HEK293T (cell line): ENCODE measurements around the gene SYCE1L.

Source experiments
- BHLHE40 ChIP-seq: fragments of 450-650 bp; IDR thresholded peaks from 2 replicates; pipeline ENCODE4 v1.6.1; 2016; ENCODE audit warnings: mild to moderate bottlenecking, moderate library complexity, borderline replicate concordance
- FOXA1 ChIP-seq: fragments of 450-650 bp; IDR thresholded peaks from 2 replicates; pipeline ENCODE4 v1.6.1; 2016; ENCODE audit warnings: mild to moderate bottlenecking
- FOXK2 ChIP-seq: fragments of 450-650 bp; IDR thresholded peaks from 2 replicates; pipeline ENCODE4 v1.6.1; 2016; ENCODE audit warnings: mild to moderate bottlenecking
- FOXM1 ChIP-seq: fragments of 450-650 bp; IDR thresholded peaks from 2 replicates; pipeline ENCODE4 v1.6.1; 2017; ENCODE audit warnings: mild to moderate bottlenecking, borderline replicate concordance
- L3MBTL2 ChIP-seq: fragments of 450-650 bp; conservative IDR thresholded peaks from 2 replicates; pipeline ENCODE4 v1.6.1; 2016; ENCODE audit warnings: mild to moderate bottlenecking
- LEF1 ChIP-seq: fragments of 450-650 bp; IDR thresholded peaks from 2 replicates; pipeline ENCODE4 v1.6.1; 2017; ENCODE audit warnings: mild to moderate bottlenecking, borderline replicate concordance
- NFRKB ChIP-seq: fragments of 450-650 bp; IDR thresholded peaks from 2 replicates; pipeline ENCODE4 v1.6.1; 2016; ENCODE audit warnings: mild to moderate bottlenecking, moderate library complexity
- SUZ12 ChIP-seq: fragments of 450-650 bp; IDR thresholded peaks from 2 replicates; pipeline ENCODE4 v1.6.1; 2016; ENCODE audit warnings: mild to moderate bottlenecking

DNA sequence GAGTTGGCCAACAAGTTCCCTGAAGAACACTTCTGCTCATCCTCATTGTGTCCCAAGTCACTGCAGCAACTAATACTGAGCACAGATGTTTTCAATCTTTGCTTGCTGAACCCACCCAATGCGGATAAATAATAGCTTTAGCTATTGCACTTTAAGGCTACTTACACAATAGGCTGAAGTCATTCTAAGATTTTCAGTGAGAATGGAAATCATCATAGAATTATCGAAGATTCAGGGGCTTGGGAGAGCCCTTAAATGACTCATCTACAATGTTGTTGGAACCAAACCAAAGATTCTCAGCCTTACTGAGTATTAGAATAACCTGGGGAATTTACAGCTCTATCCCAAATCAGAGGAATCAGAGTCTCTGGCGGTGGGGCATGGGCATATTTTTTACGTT lies 51.2 kb downstream of the SYCE1L start:
- TF ChIP-seq BHLHE40 (no peak), SUZ12 (no peak), FOXA1 (no peak), LEF1 (no peak), L3MBTL2 (no peak), FOXM1 (no peak), NFRKB (no peak), FOXK2 (no peak)
